ENCODE measurements around the gene TANC2. TPM values are rescaled to one million over a fixed set of nuclear protein-coding genes. Genes with fewer than 3 reads are reported as not detected.

TANC2 gene
- total RNA-seq, 2 donors from 2014 or later = 4.0 to 5.7 TPM

DNA sequence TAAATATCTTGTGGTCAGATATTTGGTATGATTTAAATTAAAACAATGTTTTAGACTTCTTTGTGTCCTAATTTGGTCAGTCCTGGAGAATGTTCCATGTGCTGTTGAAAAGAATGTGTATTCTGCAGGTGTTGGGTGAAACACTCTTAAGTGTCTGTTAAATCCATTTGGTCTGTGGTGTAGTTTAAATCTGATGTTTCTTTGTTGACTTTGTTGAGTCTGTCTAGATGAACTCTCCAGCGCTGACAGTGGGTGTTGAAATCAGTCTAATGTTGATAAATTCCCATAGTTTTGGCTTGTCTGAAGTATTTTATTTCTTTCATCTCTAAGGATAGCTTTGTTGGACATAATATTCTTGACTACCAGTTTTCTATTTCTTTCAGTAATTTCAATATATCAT is 18.8 kb downstream of the TANC2 start:
- Histone ChIP-seq H3K27ac (no peak overlapping the region), H3K4me3 (no peak overlapping the region), H3K4me1 (no peaks in the 10 kb centered on the region), H3K27me3 (no peaks in the 10 kb centered on the region), H3K36me3 (no peaks in the 10 kb centered on the region), H3K9me3 (peaks cover 0 to 38% of the 10 kb centered on the region in 2 donors)
- TF ChIP-seq, protein P1, sequence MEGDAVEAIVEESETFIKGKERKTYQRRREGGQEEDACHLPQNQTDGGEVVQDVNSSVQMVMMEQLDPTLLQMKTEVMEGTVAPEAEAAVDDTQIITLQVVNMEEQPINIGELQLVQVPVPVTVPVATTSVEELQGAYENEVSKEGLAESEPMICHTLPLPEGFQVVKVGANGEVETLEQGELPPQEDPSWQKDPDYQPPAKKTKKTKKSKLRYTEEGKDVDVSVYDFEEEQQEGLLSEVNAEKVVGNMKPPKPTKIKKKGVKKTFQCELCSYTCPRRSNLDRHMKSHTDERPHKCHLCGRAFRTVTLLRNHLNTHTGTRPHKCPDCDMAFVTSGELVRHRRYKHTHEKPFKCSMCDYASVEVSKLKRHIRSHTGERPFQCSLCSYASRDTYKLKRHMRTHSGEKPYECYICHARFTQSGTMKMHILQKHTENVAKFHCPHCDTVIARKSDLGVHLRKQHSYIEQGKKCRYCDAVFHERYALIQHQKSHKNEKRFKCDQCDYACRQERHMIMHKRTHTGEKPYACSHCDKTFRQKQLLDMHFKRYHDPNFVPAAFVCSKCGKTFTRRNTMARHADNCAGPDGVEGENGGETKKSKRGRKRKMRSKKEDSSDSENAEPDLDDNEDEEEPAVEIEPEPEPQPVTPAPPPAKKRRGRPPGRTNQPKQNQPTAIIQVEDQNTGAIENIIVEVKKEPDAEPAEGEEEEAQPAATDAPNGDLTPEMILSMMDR (IDR thresholded peaks at IDR 0.05) = no peak
- no peak for DNase-seq (ENCODE audit: low spot score)

DNA sequence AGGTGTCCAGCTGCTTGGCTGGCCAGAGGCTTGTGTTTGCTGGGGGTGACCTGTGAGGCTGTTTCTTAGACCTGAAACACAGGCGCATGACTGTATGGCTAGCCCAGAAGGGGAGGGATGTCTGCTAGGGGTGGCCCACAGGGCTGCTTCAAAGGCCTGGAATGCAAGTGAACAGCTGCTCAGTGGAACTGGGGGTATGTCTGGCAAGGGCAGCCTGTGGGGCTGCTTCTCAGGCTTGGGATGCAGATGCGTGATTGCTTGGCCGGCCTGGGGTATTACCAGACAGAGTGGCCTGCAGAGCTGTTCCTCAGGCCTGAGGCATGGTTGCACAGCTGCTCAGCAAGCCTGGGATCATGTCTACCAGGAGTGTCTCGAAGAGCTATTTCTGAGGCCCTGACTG is 20.5 kb downstream of the TANC2 start:
- Histone ChIP-seq H3K4me3 (no peak overlapping the region), H3K4me1 (no peaks in the 10 kb centered on the region), H3K36me3 (no peaks in the 10 kb centered on the region), H3K27me3 (no peaks in the 10 kb centered on the region), H3K27ac (no peak overlapping the region), H3K9me3 (peaks cover 0 to 38% of the 10 kb centered on the region in 2 donors)
- TF ChIP-seq, protein P1 (IDR thresholded peaks at IDR 0.05) = no peak
- DNase-seq (ENCODE audit: low spot score) = no peak

DNA sequence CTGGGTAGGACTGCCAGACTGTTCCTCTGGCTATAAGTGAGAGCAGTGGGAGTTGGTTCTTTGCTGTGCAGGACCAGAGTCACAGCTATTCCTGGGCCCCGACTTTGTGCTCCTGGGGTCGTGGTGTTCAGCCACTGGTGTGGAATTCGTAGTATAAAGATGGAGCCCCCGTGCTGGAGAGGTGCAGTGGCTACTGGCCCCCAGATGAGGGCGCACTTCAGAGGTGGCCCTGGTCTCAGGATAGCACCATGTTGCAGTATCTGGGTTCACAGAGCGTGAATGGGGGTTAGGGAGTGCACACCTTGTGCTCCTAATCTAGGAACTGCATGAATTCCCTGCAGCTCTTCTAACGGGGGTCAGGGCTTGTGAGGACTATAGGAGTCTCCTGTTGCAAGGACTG is 21.1 kb downstream of the TANC2 start:
- peaks cover 0 to 38% of the 10 kb centered on the region in 2 donors for H3K9me3 ChIP-seq
- no peaks in the 10 kb centered on the region for H3K36me3 ChIP-seq
- H3K27ac ChIP-seq = no peak overlapping the region
- no peak for DNase-seq (ENCODE audit: low spot score)
- H3K4me3 ChIP-seq = no peak overlapping the region
- TF ChIP-seq, protein P1 (IDR thresholded peaks at IDR 0.05) = no peak
- H3K27me3 ChIP-seq = no peaks in the 10 kb centered on the region
- no peaks in the 10 kb centered on the region for H3K4me1 ChIP-seq

DNA sequence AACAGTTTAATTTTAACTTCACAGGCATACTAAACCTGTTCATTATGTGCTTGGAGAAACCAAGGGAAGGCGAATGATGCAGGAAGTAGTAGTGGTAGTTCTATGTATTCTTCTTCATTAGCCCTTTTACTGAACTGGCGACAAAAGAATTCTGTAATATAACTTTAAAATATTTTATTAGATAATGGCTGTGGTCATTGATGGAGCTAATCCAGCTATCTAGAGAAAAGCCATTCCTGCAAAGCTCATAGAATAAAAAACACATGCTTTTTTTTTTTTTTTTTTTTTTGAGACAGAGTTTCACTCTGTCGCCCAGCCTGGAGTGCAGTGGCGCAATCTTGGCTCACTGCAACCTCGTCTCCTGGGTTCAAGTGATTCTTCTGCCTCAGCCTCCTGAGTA is 23.5 kb downstream of the TANC2 start:
- Histone ChIP-seq H3K36me3 (no peaks in the 10 kb centered on the region), H3K27me3 (no peaks in the 10 kb centered on the region), H3K9me3 (peaks cover 0 to 16% of the 10 kb centered on the region in 2 donors), H3K27ac (no peak overlapping the region), H3K4me3 (no peak overlapping the region), H3K4me1 (no peaks in the 10 kb centered on the region)
- TF ChIP-seq, protein P1 (IDR thresholded peaks at IDR 0.05) = no peak
- DNase-seq (ENCODE audit: low spot score) = no peak

DNA sequence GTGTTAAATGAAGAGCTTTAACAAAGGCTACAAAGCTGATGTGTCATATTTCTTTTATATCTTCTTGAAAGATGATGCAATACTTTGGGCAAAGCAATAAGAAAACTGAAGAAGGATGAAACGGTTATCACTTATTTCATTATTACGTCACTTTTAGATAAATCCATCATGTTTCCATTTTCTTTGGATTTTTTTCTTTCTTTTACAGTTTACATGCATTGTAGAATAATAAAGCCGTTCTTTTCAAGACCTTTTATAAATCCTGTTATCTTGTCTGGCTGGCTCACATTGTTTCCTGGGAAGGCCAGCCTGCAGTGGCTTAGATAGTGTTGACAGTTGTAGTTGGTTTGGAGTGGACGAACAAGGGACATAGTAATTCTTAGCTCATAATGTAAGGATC is 28.9 kb downstream of the TANC2 start:
- H3K36me3 ChIP-seq = no peaks in the 10 kb centered on the region
- H3K27ac ChIP-seq = no peak overlapping the region
- no peak overlapping the region for H3K4me3 ChIP-seq
- no peaks in the 10 kb centered on the region for H3K9me3 ChIP-seq
- H3K4me1 ChIP-seq = no peaks in the 10 kb centered on the region
- TF ChIP-seq, protein P1 (IDR thresholded peaks at IDR 0.05) = no peak
- no peaks in the 10 kb centered on the region for H3K27me3 ChIP-seq
- no peak for DNase-seq (ENCODE audit: low spot score)

DNA sequence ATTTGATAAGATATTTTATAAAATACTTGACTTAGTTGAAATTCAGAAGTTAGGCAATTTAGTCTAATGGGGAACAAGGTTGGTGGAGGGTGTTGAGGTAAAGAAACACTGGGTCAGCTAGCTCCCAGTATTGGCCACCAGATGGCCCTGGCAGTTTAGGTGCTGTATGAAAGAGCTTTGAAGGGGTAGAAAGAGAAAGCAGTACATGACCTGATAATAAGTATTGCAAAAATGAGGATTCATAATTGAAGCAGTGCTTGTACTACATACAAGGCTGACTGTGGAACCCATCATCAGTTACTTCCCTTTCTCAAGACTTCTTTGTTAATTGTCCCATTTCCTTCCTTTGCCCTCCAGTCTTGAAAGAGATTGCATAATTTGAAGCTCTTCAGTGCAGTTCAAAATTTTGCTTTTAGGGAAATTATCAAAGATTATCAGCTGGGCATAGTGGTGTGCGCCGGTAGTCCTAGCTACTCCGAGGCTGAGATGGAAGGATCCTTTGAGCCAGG is 29.4 kb downstream of the TANC2 start:
- no peak for DNase-seq (ENCODE audit: low spot score)
- Histone ChIP-seq H3K4me3 (no peak overlapping the region), H3K9me3 (no peaks in the 10 kb centered on the region), H3K27me3 (no peaks in the 10 kb centered on the region), H3K27ac (no peak overlapping the region), H3K36me3 (no peaks in the 10 kb centered on the region), H3K4me1 (no peaks in the 10 kb centered on the region)
- TF ChIP-seq, protein P1 (IDR thresholded peaks at IDR 0.05) = peak in 1 of 2 donors; percentile 56

Measured in right atrium auricular region (tissue), 2 donors.